Measurements from ENCODE around the gene FAF2.

The FAF2 gene

GRCh38 chr5:176521699-176522263, 73.6 kb downstream of the FAF2 start:
- no peak for TF ChIP-seq GATA2 (IDR thresholded peaks at IDR 0.05; ENCODE audit: low read depth, low read length)
- no peak for TF ChIP-seq GATA3 (IDR thresholded peaks at IDR 0.05; ENCODE audit: low read depth, low read length)

- TF ChIP-seq GATA2 (IDR thresholded peaks at IDR 0.05; ENCODE audit: low read depth, low read length) (no peak), GATA3 (IDR thresholded peaks at IDR 0.05; ENCODE audit: low read depth, low read length) (no peak)
Observed at GRCh38 chr5:176524138-176524537, 76.0 kb downstream of the FAF2 start.

- TF ChIP-seq GATA2 (IDR thresholded peaks at IDR 0.05; ENCODE audit: low read depth, low read length) (no peak), GATA3 (IDR thresholded peaks at IDR 0.05; ENCODE audit: low read depth, low read length) (no peak)
Observed at GRCh38 chr5:176524987-176525386, 76.8 kb downstream of the FAF2 start.

GRCh38 chr5:176525677-176526076, 77.5 kb downstream of the FAF2 start:
- TF ChIP-seq GATA2 (IDR thresholded peaks at IDR 0.05; ENCODE audit: low read depth, low read length): no peak
- TF ChIP-seq GATA3 (IDR thresholded peaks at IDR 0.05; ENCODE audit: low read depth, low read length): no peak

- no peak for TF ChIP-seq GATA2 (IDR thresholded peaks at IDR 0.05; ENCODE audit: low read depth, low read length)
- no peak for TF ChIP-seq GATA3 (IDR thresholded peaks at IDR 0.05; ENCODE audit: low read depth, low read length)
Observed at GRCh38 chr5:176526462-176526861, 78.3 kb downstream of the FAF2 start.

GRCh38 chr5:176527246-176528222, 79.3 kb downstream of the FAF2 start:
- TF ChIP-seq GATA3 (IDR thresholded peaks at IDR 0.05; ENCODE audit: low read depth, low read length): no peak
- TF ChIP-seq GATA2 (IDR thresholded peaks at IDR 0.05; ENCODE audit: low read depth, low read length): no peak

- TF ChIP-seq GATA2 (IDR thresholded peaks at IDR 0.05; ENCODE audit: low read depth, low read length) (no peak), GATA3 (IDR thresholded peaks at IDR 0.05; ENCODE audit: low read depth, low read length) (no peak)
Observed at GRCh38 chr5:176528301-176528700, 80.1 kb downstream of the FAF2 start.

GRCh38 chr5:176528761-176529115, 80.6 kb downstream of the FAF2 start:
- TF ChIP-seq GATA3 (IDR thresholded peaks at IDR 0.05; ENCODE audit: low read depth, low read length): no peak

- TF ChIP-seq GATA2 (IDR thresholded peaks at IDR 0.05; ENCODE audit: low read depth, low read length) (no peak), GATA3 (IDR thresholded peaks at IDR 0.05; ENCODE audit: low read depth, low read length) (no peak)
Observed at GRCh38 chr5:176529116-176529740, 81.0 kb downstream of the FAF2 start.

GRCh38 chr5:176529741-176530141, 81.6 kb downstream of the FAF2 start:
- TF ChIP-seq GATA2 (IDR thresholded peaks at IDR 0.05; ENCODE audit: low read depth, low read length) (no peak), GATA3 (IDR thresholded peaks at IDR 0.05; ENCODE audit: low read depth, low read length) (no peak)

GRCh38 chr5:176530393-176530982, 82.3 kb downstream of the FAF2 start:
- TF ChIP-seq GATA2 (IDR thresholded peaks at IDR 0.05; ENCODE audit: low read depth, low read length) (no peak), GATA3 (IDR thresholded peaks at IDR 0.05; ENCODE audit: low read depth, low read length) (no peak)

- TF ChIP-seq GATA2 (IDR thresholded peaks at IDR 0.05; ENCODE audit: low read depth, low read length) (no peak), GATA3 (IDR thresholded peaks at IDR 0.05; ENCODE audit: low read depth, low read length) (no peak)
Observed at GRCh38 chr5:176530983-176531901, 83.1 kb downstream of the FAF2 start.

GRCh38 chr5:176531902-176532493, 83.8 kb downstream of the FAF2 start:
- TF ChIP-seq GATA3 (IDR thresholded peaks at IDR 0.05; ENCODE audit: low read depth, low read length) (no peak), GATA2 (IDR thresholded peaks at IDR 0.05; ENCODE audit: low read depth, low read length) (no peak)
